Measurements from ENCODE around the gene OXER1.

OXER1 gene

GRCh38 chr2:42788882-42789281 is 24.9 kb upstream of the OXER1 start:
- TF ChIP-seq ZNF274 (IDR thresholded peaks at IDR 0.05; ENCODE audit: low read depth, low read length): no peak
- H3K4me3 ChIP-seq (ENCODE audit: low read length): no peak overlapping the region

DNA sequence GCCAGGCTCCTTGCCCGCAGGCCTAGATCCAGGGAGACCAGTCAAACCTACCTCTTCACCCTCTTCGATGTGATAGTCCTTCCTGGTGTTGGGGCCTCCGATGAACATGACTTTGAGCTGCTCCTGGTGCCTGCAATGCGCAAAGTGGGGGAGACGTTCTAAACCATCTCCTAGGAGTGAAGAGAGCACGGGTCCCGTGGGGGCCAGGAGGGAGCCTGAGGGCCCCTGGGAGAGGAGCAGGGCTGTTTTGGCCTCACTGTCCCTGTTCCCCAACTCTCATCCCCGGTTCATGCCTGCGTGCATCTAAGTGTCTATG is 24.5 kb upstream of the OXER1 start:
- H3K4me3 ChIP-seq (ENCODE audit: low read length): no peak overlapping the region
- no peak for TF ChIP-seq ZNF274 (IDR thresholded peaks at IDR 0.05; ENCODE audit: low read depth, low read length)

- H3K4me3 ChIP-seq (ENCODE audit: low read length): no peak overlapping the region
Observed at GRCh38 chr2:42787788-42788477, 24.0 kb upstream of the OXER1 start.

DNA sequence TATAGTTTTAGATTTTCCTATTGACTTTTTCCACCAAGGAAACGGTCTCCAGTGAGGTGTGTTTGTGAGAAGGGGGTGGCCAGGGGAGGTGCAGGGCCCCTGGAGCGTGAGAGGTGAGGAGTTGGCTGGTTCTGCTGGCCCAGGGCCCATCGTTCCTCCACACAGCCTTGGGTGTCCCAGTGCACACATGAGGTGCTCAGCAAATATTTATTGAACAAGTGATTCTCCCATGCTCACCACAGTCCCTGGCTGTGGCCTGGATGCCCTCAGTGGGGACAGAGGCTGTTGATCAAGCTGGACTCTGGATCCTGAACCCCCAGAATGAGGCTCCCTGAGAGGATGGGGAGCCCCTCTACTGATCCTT is 23.5 kb upstream of the OXER1 start:
- no peak overlapping the region for H3K4me3 ChIP-seq (ENCODE audit: low read length)
- no peak for TF ChIP-seq ZNF274 (IDR thresholded peaks at IDR 0.05; ENCODE audit: low read depth, low read length)

More at GRCh38 chr2:42787788-42788477, 24.0 kb upstream of the OXER1 start:
- no peak for TF ChIP-seq ZNF274 (IDR thresholded peaks at IDR 0.05; ENCODE audit: low read depth, low read length)

- TF ChIP-seq ZNF274 (IDR thresholded peaks at IDR 0.05; ENCODE audit: low read depth, low read length): no peak
Observed at GRCh38 chr2:42786561-42787345, 22.8 kb upstream of the OXER1 start.

GRCh38 chr2:42784204-42784880 is 20.4 kb upstream of the OXER1 start:
- no peak for TF ChIP-seq ZNF274 (IDR thresholded peaks at IDR 0.05; ENCODE audit: low read depth, low read length)
- H3K4me3 ChIP-seq (ENCODE audit: low read length): no peak overlapping the region

More at GRCh38 chr2:42786561-42787345, 22.8 kb upstream of the OXER1 start:
- H3K4me3 ChIP-seq (ENCODE audit: low read length): no peak overlapping the region

- H3K4me3 ChIP-seq (ENCODE audit: low read length): no peak overlapping the region
- TF ChIP-seq ZNF274 (IDR thresholded peaks at IDR 0.05; ENCODE audit: low read depth, low read length): no peak
Observed at GRCh38 chr2:42783511-42783910, 19.6 kb upstream of the OXER1 start.

DNA sequence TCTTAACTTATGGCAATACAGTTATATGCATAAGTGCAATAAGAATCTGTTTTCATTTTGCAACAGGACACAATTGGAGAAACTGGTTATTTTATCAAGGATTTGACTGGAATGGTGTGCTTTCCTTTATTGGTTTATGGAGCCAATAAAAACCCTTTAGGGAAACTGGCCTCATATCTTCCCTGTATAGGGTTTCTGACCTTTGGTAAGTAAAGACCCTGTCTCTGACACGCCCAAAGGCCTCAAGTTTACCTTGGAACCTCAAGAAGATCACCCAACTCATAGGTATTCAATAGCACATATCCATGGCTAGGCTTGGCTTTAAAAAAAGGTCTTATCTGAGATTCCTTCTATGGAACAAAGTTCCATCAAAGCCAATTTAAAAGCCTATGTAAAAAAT is 17.2 kb upstream of the OXER1 start:
- no peak for TF ChIP-seq ZNF274 (IDR thresholded peaks at IDR 0.05; ENCODE audit: low read depth, low read length)
- no peak overlapping the region for H3K4me3 ChIP-seq (ENCODE audit: low read length)

GRCh38 chr2:42777883-42778805 is 14.2 kb upstream of the OXER1 start:
- no peak for TF ChIP-seq ZNF274 (IDR thresholded peaks at IDR 0.05; ENCODE audit: low read depth, low read length)
- no peak overlapping the region for H3K4me3 ChIP-seq (ENCODE audit: low read length)

GRCh38 chr2:42775810-42776209 is 11.9 kb upstream of the OXER1 start:
- no peak overlapping the region for H3K4me3 ChIP-seq (ENCODE audit: low read length)
- no peak for TF ChIP-seq ZNF274 (IDR thresholded peaks at IDR 0.05; ENCODE audit: low read depth, low read length)

GRCh38 chr2:42775186-42775585 is 11.3 kb upstream of the OXER1 start:
- H3K4me3 ChIP-seq (ENCODE audit: low read length): no peak overlapping the region
- no peak for TF ChIP-seq ZNF274 (IDR thresholded peaks at IDR 0.05; ENCODE audit: low read depth, low read length)

- no peak overlapping the region for H3K4me3 ChIP-seq (ENCODE audit: low read length)
- TF ChIP-seq ZNF274 (IDR thresholded peaks at IDR 0.05; ENCODE audit: low read depth, low read length): no peak
Observed at GRCh38 chr2:42771546-42772153, 7.7 kb upstream of the OXER1 start.

GRCh38 chr2:42770288-42771131 is 6.6 kb upstream of the OXER1 start:
- no peak for TF ChIP-seq ZNF274 (IDR thresholded peaks at IDR 0.05; ENCODE audit: low read depth, low read length)
- no peak overlapping the region for H3K4me3 ChIP-seq (ENCODE audit: low read length)
